B cell (primary cell): Measurements from ENCODE around the gene ANGPT4. TPM values are rescaled to one million over a fixed set of nuclear protein-coding genes. Genes with fewer than 3 reads are reported as not detected.

Source experiments
- ATAC-seq: fragments of 200-7000 bp; cut with Tn5 transposase; one replicate; pipeline ENCODE4 v1.10.0; 2021; ENCODE audit warnings: low read depth, mild to moderate bottlenecking, moderate number of reproducible peaks, moderate library complexity
- CTCF ChIA-PET: fragments of 350-600 bp; sonication (Branson Sonifier 250); formaldehyde crosslinking; loops from one replicate; lab custom pipeline; 2021; ENCODE audit warnings: antibody characterized with exemption, inconsistent platforms; lab: Charles Lee
- POLR2A ChIA-PET: fragments of 350-600 bp; sonication (Branson Sonifier 250); formaldehyde crosslinking; loops from one replicate; lab custom pipeline; 2021; ENCODE audit warnings: antibody characterized with exemption; lab: Charles Lee
- DNase-seq: peaks from one replicate; pipeline ENCODE4 v3.0.0; 2013
- H2AFZ ChIP-seq: 2 replicates; pipeline ENCODE4 v1.6.1; 2012; ENCODE audit warnings: mild to moderate bottlenecking, low read depth, low read length; ENCODE audit not compliant: insufficient read depth, poor library complexity, severe bottlenecking
- H3K27ac ChIP-seq, 2 donors: 1 replicate in 1 of 2; 2 replicates in 1 of 2; pipeline ENCODE4 v1.5.1; 2012 to 2013; ENCODE audit warnings: low read length in 2 of 2, mild to moderate bottlenecking in 2 of 2, moderate library complexity in 1 of 2
- H3K27me3 ChIP-seq, 4 experiments: fragments of 200-600 bp in 1 of 4; sonication (generic) in 1 of 4; replicated peaks in 1 of 4; 1 replicate in 2 of 4; 2 replicates in 2 of 4; pipeline versions ENCODE4 v1.6.1 to v1.7.0; 2013 to 2016; ENCODE audit warnings: low read length in 3 of 4, mild to moderate bottlenecking in 2 of 4, mixed read lengths in 1 of 4, moderate library complexity in 1 of 4; ENCODE audit not compliant: insufficient read depth in 4 of 4, control insufficient read depth in 3 of 4; ENCODE audit errors: control extremely low read depth in 1 of 4
- H3K36me3 ChIP-seq, 2 experiments: replicated peaks in 1 of 2; 1 replicate in 1 of 2; 2 replicates in 1 of 2; pipeline versions ENCODE4 v1.6.1 to v1.7.1; 2013; ENCODE audit warnings: low read length in 1 of 2; ENCODE audit not compliant: insufficient read depth in 2 of 2, control insufficient read depth in 1 of 2; ENCODE audit errors: control extremely low read depth in 1 of 2, extremely low read depth in 1 of 2
- H3K4me1 ChIP-seq, 2 donors: fragments of 200-600 bp in 1 of 2; sonication (generic) in 1 of 2; 1 replicate in 1 of 2; 2 replicates in 1 of 2; pipeline versions ENCODE4 v1.5.1 to v1.6.1; 2013 to 2017; ENCODE audit warnings: low read length in 2 of 2; ENCODE audit not compliant: control insufficient read depth in 2 of 2, insufficient read depth in 2 of 2
- H3K4me2 ChIP-seq: replicated peaks from 2 replicates; pipeline ENCODE3; 2012; ENCODE audit warnings: mild to moderate bottlenecking, low read depth, low read length; ENCODE audit not compliant: poor library complexity, severe bottlenecking
- H3K4me3 ChIP-seq, 5 experiments: fragments of 200-600 bp in 1 of 5; sonication (generic) in 1 of 5; 1 replicate in 3 of 5; 2 replicates in 2 of 5; pipeline versions ENCODE4 v1.5.1 to v1.7.0; 2011 to 2016; ENCODE audit warnings: low read length in 4 of 5, mild to moderate bottlenecking in 4 of 5, low read depth in 2 of 5, control low read depth in 1 of 5, moderate library complexity in 1 of 5; ENCODE audit not compliant: insufficient read depth in 1 of 5; ENCODE audit errors: control extremely low read depth in 1 of 5, extremely low read depth in 1 of 5
- H3K79me2 ChIP-seq: fragments of 200-600 bp; sonication (generic); one replicate; pipeline ENCODE4 v1.6.0; 2016; ENCODE audit warnings: low read length; ENCODE audit not compliant: control insufficient read depth, insufficient read depth
- H3K9ac ChIP-seq: fragments of 200-600 bp; sonication (generic); 2 replicates; pipeline ENCODE4 v1.6.1; 2017; ENCODE audit warnings: mild to moderate bottlenecking, low read length, moderate library complexity
- H3K9me3 ChIP-seq, 3 donors: one replicate each; pipeline versions ENCODE4 v1.6.1 to v1.7.1; 2013; ENCODE audit warnings: low read length in 2 of 3; ENCODE audit not compliant: control insufficient read depth in 2 of 3, insufficient read depth in 1 of 3; ENCODE audit errors: control extremely low read depth in 1 of 3
- H4K20me1 ChIP-seq: 2 replicates; pipeline ENCODE4 v1.6.0; 2012; ENCODE audit warnings: mild to moderate bottlenecking, low read length; ENCODE audit not compliant: insufficient read depth, control insufficient read depth, poor library complexity, severe bottlenecking
- H3K27ac Mint-ChIP-seq: one replicate; pipeline ENCODE4 v1.8.0; 2021; ENCODE audit warnings: mixed read lengths
- H3K27me3 Mint-ChIP-seq: one replicate; pipeline ENCODE4 v1.8.0; 2021; ENCODE audit warnings: mixed read lengths
- H3K4me1 Mint-ChIP-seq: one replicate; pipeline ENCODE4 v1.8.0; 2021; ENCODE audit warnings: mixed read lengths
- H3K4me3 Mint-ChIP-seq: one replicate; pipeline ENCODE4 v1.8.0; 2021; ENCODE audit warnings: mixed read lengths
- H3K9me3 Mint-ChIP-seq: one replicate; pipeline ENCODE4 v1.8.0; 2022; ENCODE audit warnings: mixed read lengths; ENCODE audit not compliant: insufficient read depth
- CTCF ChIP-seq: fragments of 200-600 bp; IDR thresholded peaks from one replicate; pipeline ENCODE4 v1.8.0; 2022; ENCODE audit warnings: antibody characterized with exemption, mild to moderate bottlenecking
- EZH2 ChIP-seq: IDR thresholded peaks from 2 replicates; pipeline ENCODE4 v1.6.1; 2012; ENCODE audit warnings: borderline replicate concordance, low read depth, mild to moderate bottlenecking, moderate library complexity, low read length; ENCODE audit not compliant: insufficient read depth, poor library complexity, severe bottlenecking
- WGBS: methylation state at CpG from one replicate; pipeline ENCODE4 v1.1.5; 2013; ENCODE audit warnings: missing lambda C conversion rate; ENCODE audit not compliant: insufficient coverage; 5-methylcytosine and 5-hydroxymethylcytosine counted together
- intact Hi-C: fragments of 100-400 bp; cut with micrococcal nuclease; formaldehyde crosslinking; loops from one replicate; pipeline ENCODE4 v1.10.0; 2022
- polyA plus RNA-seq: library from polyadenylated mRNA; depleted of rRNA; stranded (reverse); fragments of >200 nt; gene quantifications from 2 replicates; pipeline ENCODE4 v1.2.3, GENCODE V29; 2012
- total RNA-seq, 2 donors: library from RNA; stranded (reverse); fragments of 120-200 nt in 1 of 2; gene quantifications; 1 replicate in 1 of 2; 2 replicates in 1 of 2; pipeline versions ENCODE4 v1.2.3 to v1.2.4, GENCODE V29; 2013 to 2022

The ANGPT4 gene
- total and polyA plus RNA-seq, 2 donors (not counting 1 experiment from before 2014, with no cell fraction given), result not detected

DNA sequence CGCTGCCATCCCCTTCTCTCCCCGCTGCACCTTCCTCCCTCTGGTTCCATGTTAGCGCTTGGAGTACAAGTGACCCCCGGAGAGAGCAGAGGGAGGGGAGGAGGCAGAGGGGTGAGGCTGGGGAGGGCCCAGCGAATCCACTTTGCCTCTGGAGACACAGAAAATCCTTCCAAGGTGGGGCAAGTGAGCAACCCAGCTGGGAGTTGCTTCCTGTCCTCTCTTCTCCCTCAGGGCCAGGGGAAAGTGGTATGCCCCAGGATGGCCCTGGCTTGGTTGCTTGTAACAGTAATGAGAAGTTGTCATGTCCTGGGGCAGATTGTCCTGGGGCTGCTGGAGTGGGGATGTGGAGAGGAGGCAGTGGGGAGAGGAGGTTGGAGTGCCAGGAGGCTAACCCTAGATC lies 691 bp upstream of the ANGPT4 start:
- ATAC-seq (no peak), DNase-seq (no peak)
- no peak overlapping the region for H3K9ac ChIP-seq
- intact Hi-C loops, result no loop called here
- H3K79me2 ChIP-seq, result no peaks in the 10 kb centered on the region
- no peak overlapping the region for H3K27ac ChIP-seq
- no peak overlapping the region for H3K4me2 ChIP-seq
- ChIA-PET CTCF (interaction anchor here (1.9 kb wide), 1 partner anchor 40 kb away, joined by 7 read pairs; no protein-coding TSS in a partner anchor), POLR2A (no interaction called here)
- no peak overlapping the region for H3K4me3 ChIP-seq
- H2AFZ ChIP-seq, result no peak overlapping the region
- 90% methylated on average over 2 of the region's 5 CpGs for WGBS
- H3K27ac Mint-ChIP-seq, result no peak overlapping the region
- no peaks in the 10 kb centered on the region for H4K20me1 ChIP-seq
- H3K4me3 Mint-ChIP-seq, result no peak overlapping the region
- H3K9me3 ChIP-seq, result no peaks in the 10 kb centered on the region
- no peaks in the 10 kb centered on the region for H3K36me3 ChIP-seq
- H3K27me3 ChIP-seq, result peaks cover 0 to 11% (median 0%) of the 10 kb centered on the region in 4 experiments
- H3K4me1 ChIP-seq, result no peaks in the 10 kb centered on the region
- TF ChIP-seq CTCF, result no peak
- no peak for TF ChIP-seq EZH2
- H3K9me3 Mint-ChIP-seq, result no peaks in the 10 kb centered on the region
- no peaks in the 10 kb centered on the region for H3K4me1 Mint-ChIP-seq
- H3K27me3 Mint-ChIP-seq, result peaks cover 41% of the 10 kb centered on the region

DNA sequence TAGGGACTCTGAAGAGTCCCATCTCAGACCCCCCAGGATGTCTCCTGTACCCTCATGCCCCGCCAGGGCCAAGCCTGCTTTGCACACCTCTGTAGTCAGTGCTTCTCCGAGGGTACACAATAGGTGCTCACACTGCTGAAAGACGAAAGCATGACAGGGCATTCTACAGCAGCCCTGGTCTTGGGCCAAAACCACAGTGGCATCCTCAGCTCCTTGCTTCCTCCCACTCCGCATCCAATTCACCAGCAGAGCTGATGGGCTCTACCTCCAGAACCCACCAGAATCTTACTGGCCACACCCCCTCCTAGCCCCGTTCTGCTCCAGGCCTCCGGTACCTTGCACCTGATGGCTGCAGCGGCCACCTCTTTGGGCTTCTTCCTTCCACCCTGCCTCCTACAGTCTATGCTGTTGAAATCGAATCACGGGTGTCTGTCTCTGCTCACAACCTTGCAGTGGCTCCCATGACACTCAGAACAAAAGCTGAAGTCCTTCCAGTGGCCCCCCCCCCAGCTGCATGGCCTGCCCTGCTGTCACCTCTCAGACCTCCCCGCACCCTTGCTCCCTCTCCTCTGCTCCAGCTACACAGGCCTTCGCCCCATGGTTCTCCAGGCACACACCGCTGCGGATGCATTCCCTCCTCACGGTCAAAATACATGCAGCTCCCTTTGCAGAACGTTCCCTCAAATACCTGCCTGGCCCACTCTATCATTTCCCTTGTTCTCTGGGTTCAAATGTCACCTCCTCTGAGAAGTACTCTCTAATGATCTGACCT lies 1.2 kb downstream of the ANGPT4 start:
- no peak overlapping the region for H3K4me3 ChIP-seq
- H3K4me1 Mint-ChIP-seq, result no peaks in the 10 kb centered on the region
- no peaks in the 10 kb centered on the region for H3K9me3 ChIP-seq
- no peak for DNase-seq
- no peak overlapping the region for H3K27ac Mint-ChIP-seq
- peaks cover 36% of the 10 kb centered on the region for H3K27me3 Mint-ChIP-seq
- no peak overlapping the region for H3K27ac ChIP-seq
- ATAC-seq, result no peak
- H3K79me2 ChIP-seq, result no peaks in the 10 kb centered on the region
- POLR2A ChIA-PET, result no interaction called here
- no peak overlapping the region for H3K4me3 Mint-ChIP-seq
- CTCF ChIA-PET, result interaction anchor here (0.7 kb wide), 1 partner anchor 44 kb away, joined by 3 read pairs; no protein-coding TSS in a partner anchor
- 59% methylated on average over 15 of the region's 15 CpGs for WGBS
- H4K20me1 ChIP-seq, result no peaks in the 10 kb centered on the region
- intact Hi-C loops, result no loop called here
- H3K9ac ChIP-seq, result no peak overlapping the region
- no peak for TF ChIP-seq CTCF
- no peak for TF ChIP-seq EZH2
- no peak overlapping the region for H2AFZ ChIP-seq
- peaks cover 0 to 11% (median 0%) of the 10 kb centered on the region in 4 experiments for H3K27me3 ChIP-seq
- no peak overlapping the region for H3K4me2 ChIP-seq
- no peaks in the 10 kb centered on the region for H3K36me3 ChIP-seq
- no peaks in the 10 kb centered on the region for H3K9me3 Mint-ChIP-seq
- H3K4me1 ChIP-seq, result no peaks in the 10 kb centered on the region
